A549 (cell line): ENCODE results near the gene FSHB. TPM values are rescaled to one million over a fixed set of nuclear protein-coding genes. Genes with fewer than 3 reads are reported as not detected.

Experiments used
- ATAC-seq, 2 experiments: fragments of 200-7000 bp in 1 of 2; fragments of >200 bp in 1 of 2; cut with Nextera tagmentation in 1 of 2; cut with Tn5 transposase in 1 of 2; 3 replicates each; pipeline versions ENCODE4 v1.8.0 to v1.9.1; 2018 to 2020; ENCODE audit warnings: mild to moderate bottlenecking in 1 of 2, moderate library complexity in 1 of 2
- CTCF ChIA-PET: fragments of 300-600 bp; sonication (Branson Sonifier 250); formaldehyde crosslinking; extraction: SDS; loops from one replicate; lab custom pipeline; 2021; ENCODE audit warnings: antibody characterized with exemption, inconsistent platforms; lab: Yijun Ruan, JAX
- POLR2A ChIA-PET: fragments of 350-600 bp; formaldehyde crosslinking; extraction: SDS; loops from one replicate; lab custom pipeline; 2021; ENCODE audit warnings: antibody characterized with exemption, inconsistent platforms; lab: Yijun Ruan, JAX
- DNase-seq, 2 experiments: peaks; one replicate each; pipeline versions ENCODE4 v3.0.0 to v3.0.0-alpha.2; 2011 to 2016; ENCODE audit warnings: low read depth in 1 of 2, low spot score in 1 of 2
- FAIRE-seq: peaks from 2 replicates; lab custom pipeline; 2011; peaks lifted over from hg19 to GRCh38; lab: Jason Lieb, UNC
- H3K27ac ChIP-seq, 2 experiments: fragments of >200 bp; sonication (Bioruptor Twin); formaldehyde crosslinking; 3 replicates each; pipeline ENCODE4 v1.5.1; 2016 to 2017
- H3K4me1 ChIP-seq: fragments of >200 bp; sonication (Bioruptor Twin); formaldehyde crosslinking; 3 replicates; pipeline ENCODE4 v1.6.1; 2016
- H3K4me2 ChIP-seq: fragments of >200 bp; sonication (Bioruptor Twin); formaldehyde crosslinking; 3 replicates; pipeline ENCODE4 v1.6.1; 2016
- H3K4me3 ChIP-seq: fragments of >200 bp; sonication (Bioruptor Twin); formaldehyde crosslinking; 3 replicates; pipeline ENCODE4 v1.5.1; 2016
- H3K9me3 ChIP-seq: fragments of >200 bp; sonication (Bioruptor Twin); formaldehyde crosslinking; 3 replicates; pipeline ENCODE4 v1.6.1; 2016
- BHLHE40 ChIP-seq: IDR thresholded peaks from 2 replicates; pipeline ENCODE4 v1.6.1; 2012; ENCODE audit warnings: low read depth, low read length, inconsistent platforms
- CBX8 ChIP-seq: fragments of 200-600 bp; sonication (generic); IDR thresholded peaks from 2 replicates; pipeline ENCODE4 v1.6.1; 2016
- CHD4 ChIP-seq: fragments of 200-600 bp; sonication (generic); IDR thresholded peaks from 2 replicates; pipeline ENCODE4 v1.6.1; 2016; ENCODE audit warnings: antibody characterized with exemption, mild to moderate bottlenecking, borderline replicate concordance
- EHF ChIP-seq: fragments of 250-450 bp; sonication (Bioruptor Pico); IDR thresholded peaks from 2 replicates; pipeline ENCODE4 v1.5.0; 2020; ENCODE audit warnings: mild to moderate bottlenecking
- EHMT2 ChIP-seq: fragments of 200-600 bp; sonication (generic); IDR thresholded peaks from 2 replicates; pipeline ENCODE4 v1.6.1; 2016; ENCODE audit warnings: antibody characterized with exemption, low read depth, mild to moderate bottlenecking, moderate library complexity
- EP300 ChIP-seq, 2 experiments: fragments of >200 bp; sonication (Bioruptor Twin); formaldehyde crosslinking; IDR thresholded peaks; 2 replicates in 1 of 2; 3 replicates in 1 of 2; pipeline ENCODE4 v1.6.1; 2016 to 2017
- FOSB ChIP-seq: fragments of 250-450 bp; sonication (Bioruptor Pico); IDR thresholded peaks from 2 replicates; pipeline ENCODE4 v1.5.0; 2020; ENCODE audit warnings: mild to moderate bottlenecking, moderate library complexity
- FOSL2 ChIP-seq, 2 experiments: fragments of 450-650 bp in 1 of 2; fragments of >200 bp in 1 of 2; sonication (Bioruptor Twin) in 1 of 2; formaldehyde crosslinking; IDR thresholded peaks; 2 replicates each; pipeline versions ENCODE4 v1.5.0 to v1.6.1; 2016 to 2020; ENCODE audit warnings: mild to moderate bottlenecking in 1 of 2, moderate library complexity in 1 of 2
- FOXS1 ChIP-seq: fragments of 250-450 bp; sonication (Bioruptor Pico); IDR thresholded peaks from 2 replicates; pipeline ENCODE4 v1.5.0; 2020; ENCODE audit warnings: mild to moderate bottlenecking, moderate library complexity
- HDAC2 ChIP-seq: fragments of 200-600 bp; sonication (generic); IDR thresholded peaks from 2 replicates; pipeline ENCODE4 v1.6.1; 2016
- HEYL ChIP-seq: fragments of 250-450 bp; sonication (Bioruptor Pico); IDR thresholded peaks from 2 replicates; pipeline ENCODE4 v1.8.0; 2021; ENCODE audit warnings: mild to moderate bottlenecking, moderate library complexity
- HOXA7 ChIP-seq: fragments of 250-450 bp; sonication (Bioruptor Pico); IDR thresholded peaks from 2 replicates; pipeline ENCODE4 v1.5.0; 2020; ENCODE audit warnings: mild to moderate bottlenecking, moderate library complexity
- HOXB13 ChIP-seq: fragments of 250-450 bp; sonication (Bioruptor Pico); IDR thresholded peaks from 2 replicates; pipeline ENCODE4 v1.5.0; 2020; ENCODE audit warnings: low read depth, mild to moderate bottlenecking, moderate library complexity
- JUN ChIP-seq, 2 experiments: fragments of >200 bp; sonication (Bioruptor Twin); formaldehyde crosslinking; IDR thresholded peaks; 2 replicates in 1 of 2; 3 replicates in 1 of 2; pipeline ENCODE4 v1.6.1; 2016 to 2017
- NR3C1 ChIP-seq: fragments of >200 bp; sonication (Bioruptor Twin); formaldehyde crosslinking; IDR thresholded peaks from 3 replicates; pipeline ENCODE4 v1.6.1; 2017
- POLR2A ChIP-seq: IDR thresholded peaks from 2 replicates; pipeline ENCODE4 v1.6.1; 2012; ENCODE audit warnings: mild to moderate bottlenecking, low read length
- RAD21 ChIP-seq, 2 experiments: fragments of >200 bp in 1 of 2; sonication (Bioruptor Twin) in 1 of 2; formaldehyde crosslinking in 1 of 2; IDR thresholded peaks in 1 of 2; conservative IDR thresholded peaks in 1 of 2; 2 replicates in 1 of 2; 3 replicates in 1 of 2; pipeline ENCODE4 v1.6.1; 2012 to 2018; ENCODE audit warnings: inconsistent platforms in 1 of 2
- SMC3 ChIP-seq: fragments of >200 bp; sonication (Bioruptor Twin); formaldehyde crosslinking; IDR thresholded peaks from 3 replicates; pipeline ENCODE4 v1.6.1; 2018; ENCODE audit warnings: inconsistent platforms
- TFCP2L1 ChIP-seq: fragments of 250-450 bp; sonication (Bioruptor Pico); IDR thresholded peaks from 2 replicates; pipeline ENCODE4 v1.5.0; 2021; ENCODE audit warnings: mild to moderate bottlenecking
- TP53 ChIP-seq: fragments of 250-450 bp; sonication (Bioruptor Pico); IDR thresholded peaks from 2 replicates; pipeline ENCODE4 v1.5.0; 2021; ENCODE audit warnings: mild to moderate bottlenecking, moderate library complexity
- ZFP36 ChIP-seq: fragments of 450-650 bp; IDR thresholded peaks from 2 replicates; pipeline ENCODE4 v1.6.1; 2014; ENCODE audit warnings: borderline replicate concordance; ENCODE audit not compliant: partially characterized antibody
- WGBS: methylation state at CpG from one replicate; pipeline ENCODE4 v1.1.6; 2017; ENCODE audit errors: missing lambda C conversion rate; 5-methylcytosine and 5-hydroxymethylcytosine counted together
- polyA plus RNA-seq, 4 experiments: library from polyadenylated mRNA; depleted of rRNA in 3 of 4; stranded (reverse); fragments of >200 nt; fragmentation: RNase III in 1 of 4; extraction: RNeasy Plus Mini Kit Qiagen cat#74134 plus additional on column Dnase treatment in 1 of 4; gene quantifications; 2 replicates in 3 of 4; 3 replicates in 1 of 4; pipeline ENCODE4 v1.2.3, GENCODE V29; 2011 to 2017
- TF ChIP-seq, protein P1 (sequence below): fragments of 450-650 bp; IDR thresholded peaks from 2 replicates; pipeline ENCODE4 v1.6.1; 2014; ENCODE audit warnings: antibody characterized with exemption
- TF ChIP-seq, protein P2 (sequence below): fragments of >200 bp; sonication (Bioruptor Twin); formaldehyde crosslinking; IDR thresholded peaks from 2 replicates; pipeline ENCODE4 v1.6.1; 2016
- TF ChIP-seq, protein P3 (sequence below): fragments of 150-350 bp; IDR thresholded peaks from 2 replicates; pipeline ENCODE4 v1.6.1; 2014; ENCODE audit warnings: low read depth, mild to moderate bottlenecking, low read length
- TF ChIP-seq, protein P4 (sequence below): IDR thresholded peaks from 2 replicates; pipeline ENCODE4 v1.6.1; 2012
- TF ChIP-seq, protein P5 (sequence below): IDR thresholded peaks from 2 replicates; pipeline ENCODE4 v1.6.1; 2012

The FSHB gene
- polyA plus RNA-seq, 2 of the 4 experiments (the other 2 are of a cell fraction), result not detected

DNA sequence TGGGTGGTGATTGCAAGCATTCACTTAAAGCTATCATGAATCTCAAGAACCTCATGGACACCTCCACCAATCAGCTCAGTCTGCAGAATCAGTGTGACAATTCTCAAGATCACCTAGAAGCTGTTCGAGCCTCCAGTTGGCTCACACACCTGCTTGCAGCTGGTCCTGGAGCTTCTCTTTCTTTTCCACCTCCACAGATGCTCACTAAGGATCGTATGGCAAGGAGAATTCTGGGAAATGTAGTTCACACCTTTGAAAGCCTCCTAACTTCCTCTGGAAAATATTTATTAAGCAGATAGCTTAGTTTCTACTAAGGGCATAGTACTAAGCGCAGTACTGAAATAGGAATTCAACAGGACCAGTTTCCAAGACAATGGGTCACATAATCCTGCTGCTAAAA is 26.2 kb downstream of the FSHB start (continued):
- no peak for TF ChIP-seq FOSB (CRISPR knock-in tag)
- TF ChIP-seq FOSL2 (IDR thresholded peaks at IDR 0.05), result no peak
- no peak for TF ChIP-seq FOSL2 (CRISPR knock-in tag; IDR thresholded peaks at IDR 0.05)
- no peak for TF ChIP-seq JUN (IDR thresholded peaks at IDR 0.05)
- TF ChIP-seq TP53 (CRISPR knock-in tag), result no peak
- TF ChIP-seq, protein P1, sequence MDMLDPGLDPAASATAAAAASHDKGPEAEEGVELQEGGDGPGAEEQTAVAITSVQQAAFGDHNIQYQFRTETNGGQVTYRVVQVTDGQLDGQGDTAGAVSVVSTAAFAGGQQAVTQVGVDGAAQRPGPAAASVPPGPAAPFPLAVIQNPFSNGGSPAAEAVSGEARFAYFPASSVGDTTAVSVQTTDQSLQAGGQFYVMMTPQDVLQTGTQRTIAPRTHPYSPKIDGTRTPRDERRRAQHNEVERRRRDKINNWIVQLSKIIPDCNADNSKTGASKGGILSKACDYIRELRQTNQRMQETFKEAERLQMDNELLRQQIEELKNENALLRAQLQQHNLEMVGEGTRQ, result no peak
- TF ChIP-seq, protein P2, sequence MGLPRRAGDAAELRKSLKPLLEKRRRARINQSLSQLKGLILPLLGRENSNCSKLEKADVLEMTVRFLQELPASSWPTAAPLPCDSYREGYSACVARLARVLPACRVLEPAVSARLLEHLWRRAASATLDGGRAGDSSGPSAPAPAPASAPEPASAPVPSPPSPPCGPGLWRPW, result no peak
- TF ChIP-seq HDAC2, result no peak
- TF ChIP-seq, all 56 proteins: peak for 0

DNA sequence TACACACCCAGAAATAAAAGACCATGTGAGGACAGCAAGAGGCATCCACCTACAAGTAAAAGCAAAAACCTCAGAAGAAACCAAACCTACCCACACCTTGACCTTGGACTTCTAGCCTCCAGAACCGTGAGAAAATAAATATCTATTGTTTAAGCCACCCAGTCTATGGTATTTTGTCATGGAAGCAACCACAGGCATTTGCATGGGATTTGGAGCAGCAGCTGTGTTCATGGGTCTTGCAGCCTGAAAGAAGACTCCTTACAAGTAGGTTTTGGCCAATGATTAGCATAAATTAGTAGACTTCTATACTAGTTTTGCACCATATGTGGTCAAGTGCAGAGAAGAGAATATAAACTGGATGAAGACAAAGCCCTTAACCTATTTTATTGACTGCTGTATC is 27.9 kb downstream of the FSHB start:
- CTCF ChIA-PET, result no interaction called here
- FAIRE-seq, result no peak
- Histone ChIP-seq H3K4me1 (0 out of 3 replicates have a peak, but pooled peaks cover 6% of the 10 kb centered on the region), H3K27ac (no peak overlapping the region), H3K9me3 (no peaks in the 10 kb centered on the region), H3K4me2 (no peak overlapping the region), H3K4me3 (no peak overlapping the region)
- no peak for ATAC-seq
- no peak for DNase-seq
- POLR2A ChIA-PET, result no interaction called here
- TF ChIP-seq ZFP36, result no peak
- TF ChIP-seq NR3C1, result no peak
- no peak for TF ChIP-seq TFCP2L1 (CRISPR knock-in tag)
- no peak for TF ChIP-seq POLR2A
- TF ChIP-seq HOXB13, result no peak
- TF ChIP-seq, protein P3, sequence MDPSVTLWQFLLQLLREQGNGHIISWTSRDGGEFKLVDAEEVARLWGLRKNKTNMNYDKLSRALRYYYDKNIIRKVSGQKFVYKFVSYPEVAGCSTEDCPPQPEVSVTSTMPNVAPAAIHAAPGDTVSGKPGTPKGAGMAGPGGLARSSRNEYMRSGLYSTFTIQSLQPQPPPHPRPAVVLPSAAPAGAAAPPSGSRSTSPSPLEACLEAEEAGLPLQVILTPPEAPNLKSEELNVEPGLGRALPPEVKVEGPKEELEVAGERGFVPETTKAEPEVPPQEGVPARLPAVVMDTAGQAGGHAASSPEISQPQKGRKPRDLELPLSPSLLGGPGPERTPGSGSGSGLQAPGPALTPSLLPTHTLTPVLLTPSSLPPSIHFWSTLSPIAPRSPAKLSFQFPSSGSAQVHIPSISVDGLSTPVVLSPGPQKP, result no peak
- 0% methylated on average over 1 of the region's 1 CpG for WGBS

DNA sequence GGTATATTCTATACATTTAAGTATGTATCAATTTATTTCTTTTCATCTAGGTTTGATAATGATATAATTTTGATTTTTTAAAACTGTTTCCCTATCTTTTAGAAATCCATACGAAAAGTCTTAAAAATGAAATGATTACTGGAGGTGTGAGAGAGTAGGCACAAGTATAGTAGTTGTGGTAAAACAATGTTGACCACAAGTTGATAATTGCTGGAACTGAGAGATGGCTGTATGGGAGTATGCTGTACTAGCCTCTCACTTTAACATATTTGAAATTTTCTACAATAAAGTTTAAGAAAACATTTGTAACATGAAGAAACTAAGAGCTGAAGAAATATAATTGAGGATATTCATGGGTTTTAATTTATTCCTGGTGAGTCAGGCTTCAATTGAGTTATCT is 30.0 kb downstream of the FSHB start:
- no peaks in the 10 kb centered on the region for H3K9me3 ChIP-seq
- H3K4me3 ChIP-seq, result no peak overlapping the region
- H3K27ac ChIP-seq, result no peak overlapping the region
- WGBS, result 18% methylated on average over 1 of the region's 1 CpG
- TF ChIP-seq, protein P4, sequence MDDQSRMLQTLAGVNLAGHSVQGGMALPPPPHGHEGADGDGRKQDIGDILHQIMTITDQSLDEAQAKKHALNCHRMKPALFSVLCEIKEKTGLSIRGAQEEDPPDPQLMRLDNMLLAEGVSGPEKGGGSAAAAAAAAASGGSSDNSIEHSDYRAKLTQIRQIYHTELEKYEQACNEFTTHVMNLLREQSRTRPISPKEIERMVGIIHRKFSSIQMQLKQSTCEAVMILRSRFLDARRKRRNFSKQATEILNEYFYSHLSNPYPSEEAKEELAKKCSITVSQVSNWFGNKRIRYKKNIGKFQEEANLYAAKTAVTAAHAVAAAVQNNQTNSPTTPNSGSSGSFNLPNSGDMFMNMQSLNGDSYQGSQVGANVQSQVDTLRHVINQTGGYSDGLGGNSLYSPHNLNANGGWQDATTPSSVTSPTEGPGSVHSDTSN, result no peak
- TF ChIP-seq EHF, result no peak
- TF ChIP-seq CBX8, result no peak
- TF ChIP-seq, protein P3, result no peak
- TF ChIP-seq HEYL, result no peak
- TF ChIP-seq, protein P1, result no peak
- no peak for TF ChIP-seq CHD4
- POLR2A ChIA-PET, result no interaction called here
- no peak for DNase-seq
- no peak for FAIRE-seq
- no peak for ATAC-seq
- H3K4me2 ChIP-seq, result no peak overlapping the region
- no peaks in the 10 kb centered on the region for H3K4me1 ChIP-seq
- CTCF ChIA-PET, result no interaction called here

DNA sequence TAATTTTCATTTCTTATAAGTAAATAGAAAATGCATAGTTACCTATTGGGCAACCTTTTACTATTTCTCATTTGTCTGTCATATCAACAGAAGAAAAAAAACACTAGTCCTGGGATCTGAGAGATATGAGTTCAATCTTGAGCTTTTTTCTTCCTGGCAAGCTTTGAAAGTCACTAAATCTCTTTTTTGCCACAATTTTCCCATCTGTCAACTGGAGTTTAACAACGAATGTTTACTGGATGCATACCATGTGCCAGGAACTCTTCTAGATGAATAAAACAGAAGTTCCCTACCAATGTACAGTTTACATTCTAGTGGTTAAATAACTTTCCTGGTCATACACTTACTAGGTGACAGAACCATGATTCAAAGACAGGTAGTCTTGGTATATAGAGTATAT is 31.0 kb downstream of the FSHB start:
- FAIRE-seq (no peak), DNase-seq (no peak), ATAC-seq (no peak)
- ChIA-PET CTCF (no interaction called here), POLR2A (no interaction called here)
- Histone ChIP-seq H3K4me2 (no peak overlapping the region), H3K9me3 (no peaks in the 10 kb centered on the region), H3K4me1 (no peaks in the 10 kb centered on the region), H3K27ac (no peak overlapping the region), H3K4me3 (no peak overlapping the region)
- 0% methylated on average over 1 of the region's 1 CpG for WGBS
- TF ChIP-seq BHLHE40 (no peak), HOXA7 (CRISPR knock-in tag) (no peak), RAD21 (conservative IDR thresholded peaks at IDR 0.05 in 1 of 2, IDR thresholded peaks at IDR 0.05 in 1 of 2) (no peak), EP300 (IDR thresholded peaks at IDR 0.05) (no peak), EHMT2 (no peak), ZFP36 (no peak), SMC3 (no peak), FOXS1 (no peak), TFCP2L1 (CRISPR knock-in tag) (no peak)
- TF ChIP-seq, protein P5, sequence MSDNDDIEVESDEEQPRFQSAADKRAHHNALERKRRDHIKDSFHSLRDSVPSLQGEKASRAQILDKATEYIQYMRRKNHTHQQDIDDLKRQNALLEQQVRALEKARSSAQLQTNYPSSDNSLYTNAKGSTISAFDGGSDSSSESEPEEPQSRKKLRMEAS, result no peak
- TF ChIP-seq, protein P1, result no peak
